PC-3 (cell line): ENCODE measurements around the gene WDR86. TPM values are rescaled to one million over a fixed set of nuclear protein-coding genes. Genes with fewer than 3 reads are reported as not detected.

Source experiments
- ATAC-seq: fragments of 200-7000 bp; cut with Tn5 transposase; 2 replicates; pipeline ENCODE4 v1.9.1; 2020; ENCODE audit warnings: mild to moderate bottlenecking, moderate library complexity
- BruUV-seq: library from RNA; stranded (reverse); fragments of 400-500 nt; replicated peaks from 2 replicates; lab custom pipeline; 2021; lab: Mats Ljungman, UMichigan
- CTCF ChIA-PET: fragments of 300-600 bp; sonication (Branson Sonifier 250); formaldehyde crosslinking; loops from one replicate; lab custom pipeline; 2022; ENCODE audit warnings: antibody characterized with exemption; lab: Charles Lee
- POLR2A ChIA-PET: fragments of 300-600 bp; sonication (Branson Sonifier 250); formaldehyde crosslinking; loops from one replicate; lab custom pipeline; 2022; ENCODE audit warnings: antibody characterized with exemption; ENCODE audit not compliant: unreplicated experiment; lab: Charles Lee
- DNase-seq: peaks from one replicate; pipeline ENCODE4 v3.0.0-alpha.2; 2015
- H2AFZ ChIP-seq: fragments of 300-600 bp; sonication (generic); 2 replicates; pipeline ENCODE4 v1.6.0; 2016; ENCODE audit warnings: antibody characterized with exemption, low read length
- H3F3A ChIP-seq: fragments of 300-600 bp; sonication (generic); one replicate; pipeline ENCODE4 v1.6.0; 2017; ENCODE audit warnings: antibody characterized with exemption, low read length, control low read depth, mild to moderate bottlenecking; ENCODE audit not compliant: unreplicated experiment
- H3K27ac ChIP-seq: fragments of 300-600 bp; sonication (generic); 2 replicates; pipeline ENCODE4 v1.5.1; 2016; ENCODE audit warnings: mild to moderate bottlenecking, low read length
- H3K27me3 ChIP-seq: fragments of 300-600 bp; sonication (generic); 2 replicates; pipeline ENCODE4 v1.6.1; 2016; ENCODE audit warnings: low read length, mixed read lengths
- H3K36me3 ChIP-seq: fragments of 300-600 bp; sonication (generic); 2 replicates; pipeline ENCODE4 v1.6.1; 2016; ENCODE audit warnings: low read depth, mixed run types, low read length, mixed read lengths
- H3K4me1 ChIP-seq: fragments of 300-600 bp; sonication (generic); 2 replicates; pipeline ENCODE4 v1.5.1; 2016; ENCODE audit warnings: low read length; ENCODE audit not compliant: insufficient read depth
- H3K4me2 ChIP-seq: fragments of 300-600 bp; sonication (generic); 2 replicates; pipeline ENCODE4 v1.6.0; 2016; ENCODE audit warnings: low read length
- H3K4me3 ChIP-seq: fragments of 300-600 bp; sonication (generic); 2 replicates; pipeline ENCODE4 v1.5.1; 2016; ENCODE audit warnings: mild to moderate bottlenecking, low read length, mixed read lengths
- H3K79me2 ChIP-seq: fragments of 300-600 bp; sonication (generic); 2 replicates; pipeline ENCODE4 v1.6.1; 2017; ENCODE audit warnings: low read length, mixed read lengths
- H3K9ac ChIP-seq: fragments of 300-600 bp; sonication (generic); 2 replicates; pipeline ENCODE4 v1.6.0; 2016; ENCODE audit warnings: mild to moderate bottlenecking, low read length
- H3K9me2 ChIP-seq: fragments of 300-600 bp; sonication (generic); replicated peaks from 2 replicates; pipeline ENCODE4 v1.6.1; 2016; ENCODE audit warnings: mixed run types, low read length, mixed read lengths
- H3K9me3 ChIP-seq: fragments of 300-600 bp; sonication (generic); 2 replicates; pipeline ENCODE4 v1.6.1; 2016; ENCODE audit warnings: low read length, mixed read lengths
- H4K20me1 ChIP-seq: fragments of 300-600 bp; sonication (generic); 2 replicates; pipeline ENCODE4 v1.6.1; 2016; ENCODE audit warnings: low read length, mixed read lengths
- EZH2 ChIP-seq: fragments of 300-600 bp; sonication (generic); IDR thresholded peaks from one replicate; pipeline ENCODE4 v1.6.1; 2017; ENCODE audit warnings: antibody characterized with exemption, mild to moderate bottlenecking, low read length; ENCODE audit not compliant: unreplicated experiment
- EZH2phosphoT487 ChIP-seq: fragments of 300-600 bp; sonication (generic); IDR thresholded peaks from 2 replicates; pipeline ENCODE4 v1.6.1; 2018; ENCODE audit warnings: mild to moderate bottlenecking, antibody characterized with exemption, low read length, borderline replicate concordance
- intact Hi-C: fragments of 100-400 bp; cut with micrococcal nuclease; formaldehyde crosslinking; loops from 2 replicates; pipeline ENCODE4 v1.9.0; 2023
- total RNA-seq: library from RNA; depleted of rRNA; stranded (reverse); fragments of >200 nt; gene quantifications from 2 replicates; pipeline ENCODE4 v1.2.3, GENCODE V29; 2014
- TF ChIP-seq, protein P1 (sequence below): fragments of 300-600 bp; sonication (generic); conservative IDR thresholded peaks from 2 replicates; pipeline ENCODE4 v1.5.1; 2017; ENCODE audit warnings: antibody characterized with exemption, low read depth, mild to moderate bottlenecking, low read length

The WDR86 gene
- total RNA-seq, 1 experiment from 2014 or later, result not detected

DNA sequence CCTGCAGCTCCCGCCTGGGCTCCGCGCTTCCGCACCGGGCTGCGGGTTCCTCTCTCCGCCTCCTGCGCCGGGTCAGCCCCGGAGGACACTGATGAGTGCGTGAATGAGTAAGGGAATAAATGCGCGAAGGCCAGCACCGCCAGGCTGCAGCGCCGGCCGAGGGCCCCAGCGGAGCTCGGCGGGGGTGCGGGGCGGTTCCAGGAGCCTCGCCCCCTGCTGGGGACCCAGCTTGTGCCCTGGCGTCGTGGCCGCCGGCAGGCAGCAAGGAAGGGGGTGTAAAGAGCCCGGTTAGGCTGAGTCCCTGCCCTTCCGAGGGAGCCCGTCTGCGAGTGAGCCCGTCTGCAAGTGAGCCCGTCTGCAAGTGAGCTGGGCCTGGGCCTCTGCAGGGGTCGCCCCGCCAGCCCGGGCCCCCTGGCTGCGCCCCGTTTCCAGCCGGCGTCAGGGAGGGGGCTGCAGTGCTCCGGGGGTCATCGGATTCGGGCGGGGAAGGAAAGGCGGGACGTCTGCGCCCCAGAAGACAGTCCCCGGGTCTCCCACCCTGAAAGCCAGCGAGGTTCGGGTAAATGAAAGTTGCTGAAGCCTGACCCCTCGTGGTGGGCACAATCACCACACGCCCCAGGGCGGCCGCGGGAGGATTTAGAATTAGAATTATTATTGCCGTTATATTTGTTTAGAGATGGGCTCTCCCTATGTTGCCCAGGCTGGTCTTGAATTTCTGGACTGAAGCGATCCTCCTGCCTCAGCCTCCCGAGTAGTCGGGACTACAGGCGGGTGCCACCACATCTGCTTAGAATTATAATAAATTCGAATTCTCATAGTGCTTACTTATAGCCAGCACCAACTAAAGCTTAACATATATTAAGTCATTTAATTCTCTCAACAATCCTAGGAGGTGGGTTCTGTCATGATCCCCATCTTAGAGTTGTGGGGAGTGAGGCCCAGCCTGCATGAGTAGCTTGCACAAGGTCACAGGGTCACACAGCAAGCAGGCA, 38.7 kb upstream of the WDR86 start:
- CTCF ChIA-PET, result interaction anchor here (0.6 to 1.4 kb wide), 3 partner anchors 15 to 83 kb away, joined by 3 to 4 read pairs (median 3); no protein-coding TSS in a partner anchor
- intact Hi-C loops, result loop anchor here (1.0 kb wide), 3 partner anchors 80 to 138 kb away; no protein-coding TSS in a partner anchor
- TF ChIP-seq, protein P1, sequence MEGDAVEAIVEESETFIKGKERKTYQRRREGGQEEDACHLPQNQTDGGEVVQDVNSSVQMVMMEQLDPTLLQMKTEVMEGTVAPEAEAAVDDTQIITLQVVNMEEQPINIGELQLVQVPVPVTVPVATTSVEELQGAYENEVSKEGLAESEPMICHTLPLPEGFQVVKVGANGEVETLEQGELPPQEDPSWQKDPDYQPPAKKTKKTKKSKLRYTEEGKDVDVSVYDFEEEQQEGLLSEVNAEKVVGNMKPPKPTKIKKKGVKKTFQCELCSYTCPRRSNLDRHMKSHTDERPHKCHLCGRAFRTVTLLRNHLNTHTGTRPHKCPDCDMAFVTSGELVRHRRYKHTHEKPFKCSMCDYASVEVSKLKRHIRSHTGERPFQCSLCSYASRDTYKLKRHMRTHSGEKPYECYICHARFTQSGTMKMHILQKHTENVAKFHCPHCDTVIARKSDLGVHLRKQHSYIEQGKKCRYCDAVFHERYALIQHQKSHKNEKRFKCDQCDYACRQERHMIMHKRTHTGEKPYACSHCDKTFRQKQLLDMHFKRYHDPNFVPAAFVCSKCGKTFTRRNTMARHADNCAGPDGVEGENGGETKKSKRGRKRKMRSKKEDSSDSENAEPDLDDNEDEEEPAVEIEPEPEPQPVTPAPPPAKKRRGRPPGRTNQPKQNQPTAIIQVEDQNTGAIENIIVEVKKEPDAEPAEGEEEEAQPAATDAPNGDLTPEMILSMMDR, result peak; percentile 75
- TF ChIP-seq EZH2, result no peak
- DNase-seq (peak; percentile 66), ATAC-seq (peak; percentile 88)
- peak overlapping the region; percentile 65 for H3K4me3 ChIP-seq
- H3K9me2 ChIP-seq, result no peaks in the 10 kb centered on the region
- no peak overlapping the region for H3K27ac ChIP-seq
- POLR2A ChIA-PET, result interaction anchor here (0.6 kb wide), 1 partner anchor 138 kb away, joined by 4 read pairs; no protein-coding TSS in a partner anchor
- no peaks in the 10 kb centered on the region for H3K36me3 ChIP-seq
- H3K79me2 ChIP-seq, result no peaks in the 10 kb centered on the region
- no peaks in the 10 kb centered on the region for H3K4me1 ChIP-seq
- no peaks in the 10 kb centered on the region for H3K9me3 ChIP-seq
- peak overlapping the region; percentile 88 for H2AFZ ChIP-seq
- H3K9ac ChIP-seq, result peak overlapping the region; percentile 51
- no peaks in the 10 kb centered on the region for H4K20me1 ChIP-seq
- H3F3A ChIP-seq, result no peaks in the 10 kb centered on the region
- peak overlapping the region; percentile 83 for H3K4me2 ChIP-seq
- H3K27me3 ChIP-seq, result no peaks in the 10 kb centered on the region
- no TSS peak for BruUV-seq

DNA sequence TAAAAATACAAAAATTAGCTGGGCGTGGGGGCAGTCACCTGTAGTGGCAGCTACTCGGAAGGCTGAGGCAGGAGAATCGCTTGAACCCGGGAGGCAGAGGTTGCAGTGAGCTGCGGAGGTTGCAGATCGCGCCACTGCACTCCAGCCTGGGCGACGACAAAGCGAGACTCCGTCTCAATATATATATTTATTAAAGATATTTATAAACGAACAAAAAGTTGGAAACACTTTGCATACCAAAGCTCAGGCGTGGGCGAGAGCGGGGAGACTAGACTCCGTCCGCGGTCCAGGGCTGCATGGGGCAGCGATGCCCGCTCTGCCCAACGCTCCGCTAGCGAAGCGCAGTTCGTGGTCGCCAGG, 38.0 kb upstream of the WDR86 start:
- no peaks in the 10 kb centered on the region for H3K36me3 ChIP-seq
- no TSS peak for BruUV-seq
- no peak for DNase-seq
- H3F3A ChIP-seq, result no peaks in the 10 kb centered on the region
- no peaks in the 10 kb centered on the region for H4K20me1 ChIP-seq
- ChIA-PET CTCF (interaction anchor here (0.6 to 1.4 kb wide), 3 partner anchors 16 to 82 kb away, joined by 3 to 4 read pairs (median 3); no protein-coding TSS in a partner anchor), POLR2A (no interaction called here)
- H2AFZ ChIP-seq, result peak overlapping the region; percentile 88; the same call in 1 of the 2 replicates
- peak overlapping the region; percentile 83; the same call in 1 of the 2 replicates for H3K4me2 ChIP-seq
- no peak for ATAC-seq
- no peaks in the 10 kb centered on the region for H3K9me3 ChIP-seq
- no peaks in the 10 kb centered on the region for H3K9me2 ChIP-seq
- no peaks in the 10 kb centered on the region for H3K27me3 ChIP-seq
- intact Hi-C loops, result loop anchor here (1.0 kb wide), 3 partner anchors 80 to 138 kb away; no protein-coding TSS in a partner anchor
- H3K4me1 ChIP-seq, result no peaks in the 10 kb centered on the region
- no peak overlapping the region for H3K9ac ChIP-seq
- TF ChIP-seq EZH2phosphoT487, result no peak
- no peaks in the 10 kb centered on the region for H3K79me2 ChIP-seq
- no peak overlapping the region for H3K27ac ChIP-seq
- H3K4me3 ChIP-seq, result peak overlapping the region; percentile 65

DNA sequence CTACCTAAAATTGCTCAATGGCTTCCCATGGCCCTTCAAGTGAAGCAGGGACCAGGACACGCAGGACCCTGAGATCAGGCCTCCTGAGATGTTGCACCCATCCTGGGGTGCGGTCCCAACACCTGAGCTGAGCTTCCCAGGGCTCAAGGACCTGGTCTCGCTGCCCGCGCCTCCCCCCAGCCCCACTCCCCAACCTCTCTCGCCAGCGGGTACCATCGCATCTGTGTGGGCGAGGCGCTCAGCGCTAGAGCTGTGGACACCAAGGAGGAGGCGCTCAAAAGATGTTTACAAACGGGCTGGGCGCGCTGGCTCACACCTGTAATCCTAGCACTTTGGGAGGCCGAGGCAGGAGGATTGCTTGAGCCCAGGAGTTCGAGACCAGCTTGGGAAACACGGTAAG, 37.5 kb upstream of the WDR86 start:
- H3K9ac ChIP-seq, result no peak overlapping the region
- POLR2A ChIA-PET, result no interaction called here
- H3K9me2 ChIP-seq, result no peaks in the 10 kb centered on the region
- no peaks in the 10 kb centered on the region for H3K36me3 ChIP-seq
- intact Hi-C loops, result no loop called here
- H2AFZ ChIP-seq, result no peak overlapping the region
- no peaks in the 10 kb centered on the region for H3K9me3 ChIP-seq
- no peaks in the 10 kb centered on the region for H3K27me3 ChIP-seq
- H3K79me2 ChIP-seq, result no peaks in the 10 kb centered on the region
- BruUV-seq, result no TSS peak
- H3K4me3 ChIP-seq, result no peak overlapping the region
- ATAC-seq, result no peak
- H3K4me1 ChIP-seq, result no peaks in the 10 kb centered on the region
- CTCF ChIA-PET, result no interaction called here
- H3K27ac ChIP-seq, result no peak overlapping the region
- no peaks in the 10 kb centered on the region for H4K20me1 ChIP-seq
- H3F3A ChIP-seq, result no peaks in the 10 kb centered on the region
- no peak for DNase-seq
- TF ChIP-seq, protein P1, result no peak
- no peak for TF ChIP-seq EZH2
- no peak for TF ChIP-seq EZH2phosphoT487
- no peak overlapping the region for H3K4me2 ChIP-seq
